ENCODE data around the gene ADGRE3.

GRCh38 chr19:14700711-14701375, 26.2 kb upstream of the ADGRE3 start:
- TF ChIP-seq CTCF (IDR thresholded peaks at IDR 0.05; ENCODE audit: insufficient read depth, low read depth, low read length) = no peak
- no peak for TF ChIP-seq EZH2 (IDR thresholded peaks at IDR 0.05; ENCODE audit: insufficient read depth, low read length)
